Measurements from ENCODE around the gene UBA1. TPM values are rescaled to one million over a fixed set of nuclear protein-coding genes. Genes with fewer than 3 reads are reported as not detected.

UBA1 gene
- total and polyA plus RNA-seq, 2 donors (not counting 3 experiments of a cell fraction or from before 2014, with no cell fraction given) = 237 to 297 TPM

GRCh38 chrX:47235691-47236103, 42.1 kb downstream of the UBA1 start:
- ChIA-PET POLR2A (no interaction called here), CTCF (no interaction called here)
- Histone ChIP-seq H3K9me1 (replicated peaks; ENCODE audit: control insufficient read depth, extremely low read depth, insufficient read depth, low read length) (no peaks in the 10 kb centered on the region), H3K79me2 (ENCODE audit: control insufficient read depth, insufficient read depth, low read length) (peaks cover 8% of the 10 kb centered on the region), H3K4me3 (replicated peaks in 1 of 3; ENCODE audit: insufficient read depth in 1 of 3, low read depth in 1 of 3, low read length in 3 of 3) (no peak overlapping the region), H3K4me2 (ENCODE audit: insufficient read depth, low read length) (no peak overlapping the region), H3K27ac (ENCODE audit: insufficient read depth, low read depth, low read length) (no peak overlapping the region), H3K36me3 (ENCODE audit: control insufficient read depth in 2 of 2, extremely low read depth in 1 of 2, insufficient read depth in 2 of 2, low read length in 2 of 2) (peaks cover 0 to 8% of the 10 kb centered on the region in 2 experiments), H4K20me1 (replicated peaks; ENCODE audit: control insufficient read depth, extremely low read depth, insufficient read depth, low read length) (no peaks in the 10 kb centered on the region), H3K9ac (replicated peaks; ENCODE audit: extremely low read depth, insufficient read depth, low read length) (no peak overlapping the region), H3K27me3 (ENCODE audit: control insufficient read depth in 2 of 2, insufficient read depth in 2 of 2, low read length in 2 of 2) (no peaks in the 10 kb centered on the region), H2AFZ (ENCODE audit: low read depth, low read length) (no peak overlapping the region), H3K9me3 (replicated peaks; ENCODE audit: control insufficient read depth, insufficient read depth, low read length) (no peaks in the 10 kb centered on the region), H3K4me1 (ENCODE audit: control insufficient read depth, extremely low read depth, insufficient read depth, low read length) (peaks cover 3% of the 10 kb centered on the region)
- BruUV-seq (replicated peaks) = no TSS peak
- dilution Hi-C loops (cut with MboI; ENCODE audit: extremely low pct_ligation_motif_present, low sequenced_read_pairs) = no loop called here
- DNase-seq (ENCODE audit: low read depth, low spot score) = no peak
- intact Hi-C loops (cut with micrococcal nuclease) = no loop called here
- TF ChIP-seq GATA2 (IDR thresholded peaks at IDR 0.05; ENCODE audit: insufficient read depth, insufficient read length, low read depth, low read length) (no peak), CTCF (IDR thresholded peaks at IDR 0.05; ENCODE audit: extremely low read depth in 1 of 2, insufficient read depth in 1 of 2, low read depth in 1 of 2, low read length in 2 of 2) (no peak), POLR2A (IDR thresholded peaks at IDR 0.05; ENCODE audit: low read depth, low read length) (no peak)
- no peak for FAIRE-seq

GRCh38 chrX:47239199-47239598, 45.6 kb downstream of the UBA1 start:
- H3K4me1 ChIP-seq (ENCODE audit: control insufficient read depth, extremely low read depth, insufficient read depth, low read length) = no peaks in the 10 kb centered on the region
- BruUV-seq (replicated peaks) = no TSS peak
- no peak overlapping the region for H2AFZ ChIP-seq (ENCODE audit: low read depth, low read length)
- CTCF ChIA-PET = no interaction called here
- H3K27ac ChIP-seq (ENCODE audit: insufficient read depth, low read depth, low read length) = no peak overlapping the region
- intact Hi-C loops (cut with micrococcal nuclease) = no loop called here
- FAIRE-seq = no peak
- H4K20me1 ChIP-seq (replicated peaks; ENCODE audit: control insufficient read depth, extremely low read depth, insufficient read depth, low read length) = no peaks in the 10 kb centered on the region
- H3K4me2 ChIP-seq (ENCODE audit: insufficient read depth, low read length) = no peak overlapping the region
- H3K4me3 ChIP-seq (replicated peaks in 1 of 3; ENCODE audit: insufficient read depth in 1 of 3, low read depth in 1 of 3, low read length in 3 of 3) = no peak overlapping the region
- H3K9me1 ChIP-seq (replicated peaks; ENCODE audit: control insufficient read depth, extremely low read depth, insufficient read depth, low read length) = no peaks in the 10 kb centered on the region
- H3K36me3 ChIP-seq (ENCODE audit: control insufficient read depth in 2 of 2, extremely low read depth in 1 of 2, insufficient read depth in 2 of 2, low read length in 2 of 2) = peaks cover 0 to 23% of the 10 kb centered on the region in 2 experiments
- peaks cover 8% of the 10 kb centered on the region for H3K79me2 ChIP-seq (ENCODE audit: control insufficient read depth, insufficient read depth, low read length)
- no peak overlapping the region for H3K9ac ChIP-seq (replicated peaks; ENCODE audit: extremely low read depth, insufficient read depth, low read length)
- H3K27me3 ChIP-seq (ENCODE audit: control insufficient read depth in 2 of 2, insufficient read depth in 2 of 2, low read length in 2 of 2) = no peaks in the 10 kb centered on the region
- dilution Hi-C loops (cut with MboI; ENCODE audit: extremely low pct_ligation_motif_present, low sequenced_read_pairs) = no loop called here
- no peak for TF ChIP-seq CTCF (IDR thresholded peaks at IDR 0.05; ENCODE audit: extremely low read depth in 1 of 2, insufficient read depth in 1 of 2, low read depth in 1 of 2, low read length in 2 of 2)
- no peak for TF ChIP-seq POLR2AphosphoS5 (IDR thresholded peaks at IDR 0.05; ENCODE audit: insufficient read depth, low read depth, low read length)
- TF ChIP-seq EZH2 (IDR thresholded peaks at IDR 0.05; ENCODE audit: borderline replicate concordance, low read depth, low read length, severe bottlenecking) = no peak
- TF ChIP-seq POLR2A (IDR thresholded peaks at IDR 0.05; ENCODE audit: low read depth, low read length) = no peak
- TF ChIP-seq MYC (IDR thresholded peaks at IDR 0.05; ENCODE audit: low read depth, low read length) = no peak
- no peak for TF ChIP-seq GATA2 (IDR thresholded peaks at IDR 0.05; ENCODE audit: insufficient read depth, insufficient read length, low read depth, low read length)
- TF ChIP-seq MAX (IDR thresholded peaks at IDR 0.05; ENCODE audit: insufficient read depth, insufficient read length) = no peak
- no peak for TF ChIP-seq FOS (IDR thresholded peaks at IDR 0.05; ENCODE audit: borderline replicate concordance, insufficient read depth, low read length)
- TF ChIP-seq JUN (IDR thresholded peaks at IDR 0.05; ENCODE audit: borderline replicate concordance, insufficient read depth, insufficient read length, low read depth) = no peak
- H3K9me3 ChIP-seq (replicated peaks; ENCODE audit: control insufficient read depth, insufficient read depth, low read length) = no peaks in the 10 kb centered on the region
- DNase-seq (ENCODE audit: low read depth, low spot score) = no peak
- POLR2A ChIA-PET = no interaction called here

All from endothelial cell of umbilical vein (primary cell).